ENCODE data around the gene HRH3.

Gene HRH3

DNA sequence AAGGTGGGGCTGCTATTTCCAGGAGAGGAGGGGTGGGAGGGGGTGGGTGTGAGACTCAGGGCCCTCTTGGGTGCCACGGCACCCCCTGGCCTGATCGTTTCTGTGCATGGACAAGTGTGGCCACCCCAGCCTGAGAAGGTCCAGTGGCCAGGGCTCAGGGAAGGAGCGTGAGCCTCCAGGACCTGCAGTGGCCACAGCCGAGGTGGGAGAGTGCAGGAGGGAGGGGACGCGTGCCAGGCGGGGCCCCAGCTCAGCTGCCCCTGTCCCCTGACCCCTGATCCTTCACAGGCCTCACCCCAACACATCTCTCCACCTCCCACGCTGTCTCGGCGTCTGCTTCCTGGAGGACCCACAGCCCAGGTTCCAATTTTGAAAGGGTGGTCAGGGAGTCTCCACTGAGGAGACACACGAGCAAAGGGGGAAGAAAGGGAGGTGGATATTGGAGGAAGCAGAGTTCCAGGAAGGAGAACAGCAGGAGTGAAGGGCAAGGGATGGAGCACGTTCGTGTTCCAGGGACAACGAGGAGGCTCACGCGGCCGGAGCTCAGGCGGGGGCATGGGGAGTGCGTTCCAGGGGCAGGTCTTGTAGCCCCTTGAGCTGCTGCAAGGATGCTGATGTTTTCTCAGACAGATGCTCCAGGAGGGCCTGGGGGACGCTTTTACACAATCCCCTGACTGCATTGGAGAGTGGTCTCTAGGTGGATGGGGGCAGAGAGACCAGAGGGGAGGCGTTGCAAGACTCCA, 4.2 kb upstream of the HRH3 start:
- TF ChIP-seq FOXM1 (IDR thresholded peaks at IDR 0.05; ENCODE audit: borderline replicate concordance, low read depth) (no peak), CEBPB (IDR thresholded peaks at IDR 0.05) (no peak), MAX (IDR thresholded peaks at IDR 0.05) (no peak), CREB1 (IDR thresholded peaks at IDR 0.05; ENCODE audit: low read depth) (no peak), NFIC (IDR thresholded peaks at IDR 0.05) (no peak), TCF12 (IDR thresholded peaks at IDR 0.05; ENCODE audit: low read depth) (no peak), TAF1 (IDR thresholded peaks at IDR 0.05; ENCODE audit: low read depth) (no peak), YY1 (IDR thresholded peaks at IDR 0.05; ENCODE audit: low read depth) (no peak), EP300 (IDR thresholded peaks at IDR 0.05; ENCODE audit: borderline replicate concordance) (no peak)
- TF ChIP-seq, protein P1, sequence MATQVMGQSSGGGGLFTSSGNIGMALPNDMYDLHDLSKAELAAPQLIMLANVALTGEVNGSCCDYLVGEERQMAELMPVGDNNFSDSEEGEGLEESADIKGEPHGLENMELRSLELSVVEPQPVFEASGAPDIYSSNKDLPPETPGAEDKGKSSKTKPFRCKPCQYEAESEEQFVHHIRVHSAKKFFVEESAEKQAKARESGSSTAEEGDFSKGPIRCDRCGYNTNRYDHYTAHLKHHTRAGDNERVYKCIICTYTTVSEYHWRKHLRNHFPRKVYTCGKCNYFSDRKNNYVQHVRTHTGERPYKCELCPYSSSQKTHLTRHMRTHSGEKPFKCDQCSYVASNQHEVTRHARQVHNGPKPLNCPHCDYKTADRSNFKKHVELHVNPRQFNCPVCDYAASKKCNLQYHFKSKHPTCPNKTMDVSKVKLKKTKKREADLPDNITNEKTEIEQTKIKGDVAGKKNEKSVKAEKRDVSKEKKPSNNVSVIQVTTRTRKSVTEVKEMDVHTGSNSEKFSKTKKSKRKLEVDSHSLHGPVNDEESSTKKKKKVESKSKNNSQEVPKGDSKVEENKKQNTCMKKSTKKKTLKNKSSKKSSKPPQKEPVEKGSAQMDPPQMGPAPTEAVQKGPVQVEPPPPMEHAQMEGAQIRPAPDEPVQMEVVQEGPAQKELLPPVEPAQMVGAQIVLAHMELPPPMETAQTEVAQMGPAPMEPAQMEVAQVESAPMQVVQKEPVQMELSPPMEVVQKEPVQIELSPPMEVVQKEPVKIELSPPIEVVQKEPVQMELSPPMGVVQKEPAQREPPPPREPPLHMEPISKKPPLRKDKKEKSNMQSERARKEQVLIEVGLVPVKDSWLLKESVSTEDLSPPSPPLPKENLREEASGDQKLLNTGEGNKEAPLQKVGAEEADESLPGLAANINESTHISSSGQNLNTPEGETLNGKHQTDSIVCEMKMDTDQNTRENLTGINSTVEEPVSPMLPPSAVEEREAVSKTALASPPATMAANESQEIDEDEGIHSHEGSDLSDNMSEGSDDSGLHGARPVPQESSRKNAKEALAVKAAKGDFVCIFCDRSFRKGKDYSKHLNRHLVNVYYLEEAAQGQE (IDR thresholded peaks at IDR 0.05; ENCODE audit: low read depth), result no peak
- TF ChIP-seq, protein P2, sequence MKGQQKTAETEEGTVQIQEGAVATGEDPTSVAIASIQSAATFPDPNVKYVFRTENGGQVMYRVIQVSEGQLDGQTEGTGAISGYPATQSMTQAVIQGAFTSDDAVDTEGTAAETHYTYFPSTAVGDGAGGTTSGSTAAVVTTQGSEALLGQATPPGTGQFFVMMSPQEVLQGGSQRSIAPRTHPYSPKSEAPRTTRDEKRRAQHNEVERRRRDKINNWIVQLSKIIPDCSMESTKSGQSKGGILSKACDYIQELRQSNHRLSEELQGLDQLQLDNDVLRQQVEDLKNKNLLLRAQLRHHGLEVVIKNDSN (IDR thresholded peaks at IDR 0.05), result no peak

DNA sequence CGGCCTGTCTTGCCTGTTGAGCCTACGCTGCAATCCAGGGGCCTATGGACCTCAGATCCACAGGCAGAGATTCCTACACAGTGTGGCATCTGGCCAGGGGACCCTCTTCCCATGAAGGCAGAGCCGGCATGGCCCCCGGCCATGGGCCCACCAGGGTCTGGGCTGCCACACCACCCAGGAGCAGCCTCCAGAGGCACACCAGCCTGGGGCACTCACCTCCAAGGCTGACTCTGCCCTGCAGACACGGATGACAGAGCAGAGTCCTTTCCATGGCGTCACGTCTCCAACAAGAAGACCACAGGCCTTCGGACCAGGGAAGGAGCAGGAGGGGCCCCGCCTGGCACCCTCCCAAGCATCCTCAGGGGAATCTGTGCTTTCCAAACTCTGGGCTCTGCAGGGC, 3.5 kb upstream of the HRH3 start:
- no peak for TF ChIP-seq ZBTB7A (IDR thresholded peaks at IDR 0.05; ENCODE audit: low read depth)
- TF ChIP-seq MAX (IDR thresholded peaks at IDR 0.05), result no peak
- no peak for TF ChIP-seq TEAD4 (IDR thresholded peaks at IDR 0.05)
- no peak for TF ChIP-seq TAF1 (IDR thresholded peaks at IDR 0.05; ENCODE audit: low read depth)
- no peak for TF ChIP-seq TCF12 (IDR thresholded peaks at IDR 0.05; ENCODE audit: low read depth)
- no peak for TF ChIP-seq RAD21 (IDR thresholded peaks at IDR 0.05; ENCODE audit: low read depth)
- TF ChIP-seq FOXM1 (IDR thresholded peaks at IDR 0.05; ENCODE audit: borderline replicate concordance, low read depth), result no peak
- TF ChIP-seq YY1 (IDR thresholded peaks at IDR 0.05; ENCODE audit: low read depth), result no peak
- TF ChIP-seq CREB1 (IDR thresholded peaks at IDR 0.05; ENCODE audit: low read depth), result no peak
- TF ChIP-seq, protein P2 (IDR thresholded peaks at IDR 0.05), result no peak
- no peak for TF ChIP-seq NFIC (IDR thresholded peaks at IDR 0.05)
- TF ChIP-seq CEBPB (IDR thresholded peaks at IDR 0.05), result no peak
- no peak for TF ChIP-seq EP300 (IDR thresholded peaks at IDR 0.05; ENCODE audit: borderline replicate concordance)
- TF ChIP-seq, protein P1 (IDR thresholded peaks at IDR 0.05; ENCODE audit: low read depth), result no peak
- TF ChIP-seq EGR1 (IDR thresholded peaks at IDR 0.05), result no peak

GRCh38 chr20:62222972-62223371, 2.9 kb upstream of the HRH3 start:
- TF ChIP-seq, protein P2 (IDR thresholded peaks at IDR 0.05), result peak; percentile 48; the same call in 1 of the 2 replicates
- no peak for TF ChIP-seq CREB1 (IDR thresholded peaks at IDR 0.05; ENCODE audit: low read depth)

DNA sequence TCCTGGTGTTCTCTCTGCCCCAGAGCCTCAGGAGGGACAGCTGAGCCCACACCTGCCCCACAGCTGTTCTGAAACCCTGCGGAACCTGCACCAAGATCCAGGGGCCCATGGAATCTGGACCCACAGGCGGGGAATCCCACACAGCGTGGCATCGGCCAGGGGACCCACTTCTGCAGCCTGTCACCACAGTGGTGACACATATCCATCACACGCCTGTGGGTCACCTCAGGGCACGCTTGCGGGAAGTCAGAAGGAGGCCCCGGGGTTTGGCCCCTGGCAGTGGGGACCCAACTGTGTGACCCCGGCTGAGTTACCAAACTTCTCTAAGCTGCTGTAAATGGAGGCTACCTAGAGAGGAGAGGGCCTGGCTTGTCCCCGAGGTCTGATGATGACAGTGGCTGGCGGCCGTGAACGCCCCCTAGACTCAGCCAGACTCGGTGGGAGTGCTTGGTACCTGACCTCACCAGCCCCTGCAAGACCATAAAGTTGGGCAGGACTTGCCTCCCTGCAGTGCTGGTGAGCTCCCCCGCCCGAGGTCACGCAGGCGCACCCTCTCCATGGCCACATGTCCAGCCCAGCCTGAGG, 2.3 kb upstream of the HRH3 start:
- TF ChIP-seq TEAD4 (IDR thresholded peaks at IDR 0.05) (no peak), TAF1 (IDR thresholded peaks at IDR 0.05; ENCODE audit: low read depth) (no peak), EP300 (IDR thresholded peaks at IDR 0.05; ENCODE audit: borderline replicate concordance) (no peak), EGR1 (IDR thresholded peaks at IDR 0.05) (no peak), FOXM1 (IDR thresholded peaks at IDR 0.05; ENCODE audit: borderline replicate concordance, low read depth) (no peak), TCF12 (IDR thresholded peaks at IDR 0.05; ENCODE audit: low read depth) (no peak), RAD21 (IDR thresholded peaks at IDR 0.05; ENCODE audit: low read depth) (no peak), CEBPB (IDR thresholded peaks at IDR 0.05) (no peak)
- TF ChIP-seq, protein P1 (IDR thresholded peaks at IDR 0.05; ENCODE audit: low read depth), result no peak

Data from Ishikawa (cell line).